Stomach (tissue), 4 donors: ENCODE measurements around the gene GHRL.

Experiments used
- EP300 ChIP-seq: sonication (generic); formaldehyde crosslinking; IDR thresholded peaks from one replicate; pipeline ENCODE4 v1.6.1; 2017; ENCODE audit warnings: antibody characterized with exemption
- POLR2A ChIP-seq, 4 donors: fragments of 450-650 bp; IDR thresholded peaks; one replicate each; pipeline ENCODE4 v1.6.1; 2016; ENCODE audit warnings: antibody characterized with exemption in 4 of 4, control low read depth in 2 of 4, mild to moderate bottlenecking in 1 of 4, moderate library complexity in 1 of 4
- POLR2AphosphoS5 ChIP-seq, 3 donors: sonication (generic); formaldehyde crosslinking; IDR thresholded peaks; one replicate each; pipeline ENCODE4 v1.6.1; 2016; ENCODE audit warnings: antibody characterized with exemption in 3 of 3
- TF ChIP-seq, protein P1 (sequence below), 7 experiments: fragments of 450-650 bp in 4 of 7; fragments of 200-600 bp in 3 of 7; sonication (generic) in 3 of 7; IDR thresholded peaks; one replicate each; pipeline ENCODE4 v1.5.1; 2016 to 2019; ENCODE audit warnings: antibody characterized with exemption in 7 of 7, control low read depth in 2 of 7, mild to moderate bottlenecking in 1 of 7

DNA sequence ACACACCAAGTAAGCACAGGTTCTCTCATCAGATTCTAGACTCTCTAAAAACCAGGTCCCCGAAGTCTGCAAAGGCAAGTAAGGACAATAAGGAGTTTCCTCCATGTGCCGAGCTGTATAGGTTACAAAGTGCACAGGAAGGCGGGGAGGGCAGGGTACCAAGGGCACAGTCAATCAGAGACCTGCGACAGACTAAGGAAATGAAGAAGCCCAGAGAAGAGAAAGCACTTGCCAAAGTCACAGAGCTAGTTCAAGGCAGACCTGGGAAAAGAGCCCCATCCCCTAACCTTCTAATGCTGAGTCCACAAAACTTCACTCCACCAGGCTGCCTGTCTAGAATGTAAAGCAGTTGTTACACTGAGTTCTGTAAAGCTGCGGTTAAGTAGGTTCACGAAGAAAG is 26.5 kb upstream of the GHRL start:
- TF ChIP-seq, protein P1, sequence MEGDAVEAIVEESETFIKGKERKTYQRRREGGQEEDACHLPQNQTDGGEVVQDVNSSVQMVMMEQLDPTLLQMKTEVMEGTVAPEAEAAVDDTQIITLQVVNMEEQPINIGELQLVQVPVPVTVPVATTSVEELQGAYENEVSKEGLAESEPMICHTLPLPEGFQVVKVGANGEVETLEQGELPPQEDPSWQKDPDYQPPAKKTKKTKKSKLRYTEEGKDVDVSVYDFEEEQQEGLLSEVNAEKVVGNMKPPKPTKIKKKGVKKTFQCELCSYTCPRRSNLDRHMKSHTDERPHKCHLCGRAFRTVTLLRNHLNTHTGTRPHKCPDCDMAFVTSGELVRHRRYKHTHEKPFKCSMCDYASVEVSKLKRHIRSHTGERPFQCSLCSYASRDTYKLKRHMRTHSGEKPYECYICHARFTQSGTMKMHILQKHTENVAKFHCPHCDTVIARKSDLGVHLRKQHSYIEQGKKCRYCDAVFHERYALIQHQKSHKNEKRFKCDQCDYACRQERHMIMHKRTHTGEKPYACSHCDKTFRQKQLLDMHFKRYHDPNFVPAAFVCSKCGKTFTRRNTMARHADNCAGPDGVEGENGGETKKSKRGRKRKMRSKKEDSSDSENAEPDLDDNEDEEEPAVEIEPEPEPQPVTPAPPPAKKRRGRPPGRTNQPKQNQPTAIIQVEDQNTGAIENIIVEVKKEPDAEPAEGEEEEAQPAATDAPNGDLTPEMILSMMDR (IDR thresholded peaks at IDR 0.05) = no peak
- TF ChIP-seq EP300 (no peak), POLR2A (IDR thresholded peaks at IDR 0.05) (no peak), POLR2AphosphoS5 (IDR thresholded peaks at IDR 0.05) (no peak)
